HG03565 (cell line): ENCODE data around the gene SKAP1.

Source experiments
- ATAC-seq: cut with Tn5 transposase; IDR thresholded peaks from one replicate; pipeline ENCODE4 v1.9.1; 2021; ENCODE audit warnings: mild to moderate bottlenecking, moderate library complexity; ENCODE audit not compliant: unreplicated experiment

The SKAP1 gene

GRCh38 chr17:48333034-48333530 lies 96.9 kb downstream of the SKAP1 start:
- ATAC-seq, result no peak

- no peak for ATAC-seq
Observed at GRCh38 chr17:48330887-48331286, 99.1 kb downstream of the SKAP1 start.

GRCh38 chr17:48330421-48330820 lies 99.6 kb downstream of the SKAP1 start:
- ATAC-seq, result no peak

- ATAC-seq, result no peak
Observed at GRCh38 chr17:48328457-48328856, 101.6 kb downstream of the SKAP1 start.

- ATAC-seq, result no peak
Observed at GRCh38 chr17:48326310-48326709, 103.7 kb downstream of the SKAP1 start.

- no peak for ATAC-seq
Observed at GRCh38 chr17:48322060-48322459, 108.0 kb downstream of the SKAP1 start.

GRCh38 chr17:48317732-48318131 lies 112.3 kb downstream of the SKAP1 start:
- ATAC-seq, result no peak

- no peak for ATAC-seq
Observed at GRCh38 chr17:48314716-48315115, 115.3 kb downstream of the SKAP1 start.

GRCh38 chr17:48313096-48313755 lies 116.8 kb downstream of the SKAP1 start:
- no peak for ATAC-seq

GRCh38 chr17:48311324-48311723 lies 118.7 kb downstream of the SKAP1 start:
- ATAC-seq, result no peak

- ATAC-seq, result no peak
Observed at GRCh38 chr17:48310748-48311213, 119.2 kb downstream of the SKAP1 start.

DNA sequence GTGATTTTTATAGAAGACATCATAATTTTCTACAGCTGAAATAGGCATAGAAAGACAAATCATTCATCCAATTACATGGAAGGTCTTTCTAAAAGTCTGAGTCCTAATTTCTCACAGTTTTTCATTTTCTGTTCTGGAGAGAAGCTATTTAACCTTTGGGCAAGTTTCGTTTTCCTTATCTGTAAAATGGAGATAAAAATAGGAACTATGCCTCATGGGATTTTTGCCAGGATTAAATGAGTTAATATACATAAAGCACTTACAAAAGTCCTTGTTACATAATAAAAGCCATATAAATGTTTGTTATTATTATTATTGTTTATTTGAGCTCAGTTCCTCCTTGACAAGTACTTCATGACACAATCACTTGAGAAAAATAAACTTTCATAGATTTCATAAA lies 121.4 kb downstream of the SKAP1 start:
- ATAC-seq, result no peak

GRCh38 chr17:48307814-48308411 lies 122.1 kb downstream of the SKAP1 start:
- no peak for ATAC-seq

DNA sequence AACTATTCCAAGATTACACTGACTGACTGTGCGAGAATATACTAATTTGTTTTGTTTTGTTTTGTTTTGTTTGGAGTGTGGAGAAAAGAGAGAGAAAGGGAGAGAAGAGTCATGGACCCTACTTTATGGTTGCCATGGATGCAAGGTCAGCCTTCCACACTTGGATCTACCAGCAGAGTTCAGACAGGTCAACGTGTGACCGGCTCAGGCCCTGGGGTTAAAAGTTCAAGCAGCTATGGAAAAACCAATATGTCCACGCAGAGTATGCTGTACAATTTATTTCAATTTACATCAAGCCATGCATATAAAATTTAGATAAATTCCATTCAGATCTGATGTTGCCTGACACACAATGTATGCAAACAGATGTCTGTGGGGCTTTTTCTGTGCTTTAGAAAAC lies 122.8 kb downstream of the SKAP1 start:
- no peak for ATAC-seq

GRCh38 chr17:48301002-48301401 lies 129.0 kb downstream of the SKAP1 start:
- no peak for ATAC-seq

GRCh38 chr17:48299760-48300159 lies 130.3 kb downstream of the SKAP1 start:
- no peak for ATAC-seq

DNA sequence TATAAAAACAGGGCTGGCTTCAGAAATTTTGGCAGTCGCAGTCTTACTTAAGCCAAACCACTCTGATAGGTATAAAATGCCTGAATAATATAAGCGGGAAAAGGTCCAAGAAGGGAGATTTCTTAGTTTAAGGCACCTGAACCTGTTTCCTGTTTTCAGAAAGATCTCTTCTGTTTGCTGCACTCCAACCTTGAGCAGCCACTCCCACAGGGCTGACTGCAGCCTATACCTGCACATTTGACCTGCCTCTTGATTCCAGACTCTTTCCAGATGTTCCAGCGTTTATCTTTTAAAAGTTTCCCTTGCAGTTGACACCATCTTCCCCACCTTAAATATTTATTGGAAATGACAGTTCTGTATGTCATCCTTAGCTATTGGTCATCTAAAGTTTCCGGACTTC lies 132.2 kb downstream of the SKAP1 start:
- ATAC-seq, result no peak

GRCh38 chr17:48296453-48296852 lies 133.6 kb downstream of the SKAP1 start:
- no peak for ATAC-seq

DNA sequence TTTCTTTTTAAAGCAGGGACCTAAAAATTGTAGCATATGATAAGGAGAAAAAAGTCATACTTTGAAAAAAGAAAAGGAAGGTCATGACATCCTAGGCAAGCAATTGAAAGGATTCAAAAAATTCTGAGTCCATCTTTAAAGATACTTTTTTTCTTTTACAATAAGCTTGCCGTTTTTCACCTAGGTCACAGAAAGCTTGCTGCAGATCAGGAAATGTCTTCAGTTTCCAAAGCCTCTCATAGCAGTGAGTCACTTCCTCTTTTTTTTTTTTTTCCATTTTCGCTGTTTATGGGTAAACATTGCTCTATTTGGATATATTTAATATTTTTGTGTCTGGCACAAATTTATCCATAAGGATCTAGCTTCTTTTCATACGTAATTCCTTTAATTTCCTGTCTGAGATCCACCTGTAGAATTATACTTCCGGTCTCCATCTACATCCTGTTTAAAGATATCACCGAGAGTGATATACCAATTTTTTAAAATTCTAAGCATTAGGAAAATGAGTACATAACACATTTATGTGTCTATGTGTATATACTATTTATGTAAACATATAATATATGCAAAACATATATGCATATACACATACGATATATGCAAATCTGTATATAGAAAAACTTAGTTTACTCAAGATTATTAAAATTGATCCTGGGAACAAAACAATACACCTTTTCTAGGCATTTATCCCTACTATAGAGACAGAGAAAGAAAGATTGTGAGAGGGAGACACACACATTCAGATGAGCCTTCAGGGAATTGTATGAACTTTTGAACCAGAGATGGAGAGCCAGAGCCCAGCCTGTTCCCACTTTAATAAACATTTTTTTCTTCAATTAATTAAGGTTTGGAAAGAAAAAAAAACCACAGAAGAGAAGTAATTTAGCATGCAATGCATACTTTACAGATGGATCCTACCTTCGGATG lies 134.4 kb downstream of the SKAP1 start:
- no peak for ATAC-seq

GRCh38 chr17:48294806-48295361 lies 135.1 kb downstream of the SKAP1 start:
- ATAC-seq, result no peak
